WTC11 (cell line): ENCODE results near the gene HSD17B12. TPM values are rescaled to one million over a fixed set of nuclear protein-coding genes. Genes with fewer than 3 reads are reported as not detected.

Experiments
- ATAC-seq: fragments of 200-7000 bp; cut with Tn5 transposase; 2 replicates; pipeline ENCODE4 v1.10.0; 2021; ENCODE audit warnings: mild to moderate bottlenecking, moderate library complexity
- CTCF ChIA-PET: fragments of 300-600 bp; sonication (Branson Sonifier 250); formaldehyde crosslinking; loops from one replicate; lab custom pipeline; 2021; ENCODE audit warnings: antibody characterized with exemption; lab: Charles Lee
- POLR2A ChIA-PET: fragments of 350-600 bp; sonication (Branson Sonifier 250); formaldehyde crosslinking; loops from one replicate; lab custom pipeline; 2021; ENCODE audit warnings: antibody characterized with exemption; lab: Charles Lee
- DNase-seq: peaks from one replicate; pipeline ENCODE4 v3.0.0; 2021; ENCODE audit warnings: low spot score
- H3K27ac Mint-ChIP-seq: 2 replicates; pipeline ENCODE4 v1.8.0; 2021; ENCODE audit warnings: mixed read lengths
- H3K27me3 Mint-ChIP-seq: 2 replicates; pipeline ENCODE4 v1.8.0; 2021; ENCODE audit warnings: low read depth, mild to moderate bottlenecking, moderate library complexity, mixed read lengths
- H3K36me3 Mint-ChIP-seq: 2 replicates; pipeline ENCODE4 v1.8.0; 2021; ENCODE audit warnings: mixed read lengths
- H3K4me1 Mint-ChIP-seq: 2 replicates; pipeline ENCODE4 v1.8.0; 2022; ENCODE audit warnings: mixed read lengths
- H3K4me3 Mint-ChIP-seq: 2 replicates; pipeline ENCODE4 v1.8.0; 2021; ENCODE audit warnings: mild to moderate bottlenecking, moderate library complexity, mixed read lengths
- H3K9me3 Mint-ChIP-seq: 2 replicates; pipeline ENCODE4 v1.8.0; 2021; ENCODE audit warnings: mixed read lengths
- CTCF ChIP-seq: fragments of 200-600 bp; IDR thresholded peaks from 2 replicates; pipeline ENCODE4 v1.8.0; 2022; ENCODE audit warnings: antibody characterized with exemption
- E2F1 ChIP-seq: sonication (generic); formaldehyde crosslinking; IDR thresholded peaks from 2 replicates; pipeline ENCODE4 v1.8.0; 2022; ENCODE audit warnings: mild to moderate bottlenecking, missing genetic modification reagents
- ETV6 ChIP-seq: sonication (generic); formaldehyde crosslinking; IDR thresholded peaks from 2 replicates; pipeline ENCODE4 v1.8.1; 2022; ENCODE audit warnings: mild to moderate bottlenecking, missing genetic modification reagents
- FOXP4 ChIP-seq: sonication (generic); formaldehyde crosslinking; IDR thresholded peaks from 2 replicates; pipeline ENCODE4 v1.8.0; 2022; ENCODE audit warnings: mild to moderate bottlenecking, missing genetic modification reagents
- GRHL2 ChIP-seq: fragments of 250-450 bp; sonication (Bioruptor Pico); IDR thresholded peaks from 2 replicates; pipeline ENCODE4 v1.8.0; 2022; ENCODE audit warnings: mild to moderate bottlenecking, moderate library complexity; ENCODE audit not compliant: insufficient replicate concordance, severe bottlenecking
- GTF2I ChIP-seq: fragments of 250-450 bp; sonication (Bioruptor Pico); conservative IDR thresholded peaks from 2 replicates; pipeline ENCODE4 v1.4.0; 2021; ENCODE audit warnings: mild to moderate bottlenecking
- JAZF1 ChIP-seq: fragments of 250-450 bp; sonication (Bioruptor Pico); IDR thresholded peaks from 2 replicates; pipeline ENCODE4 v1.9.0; 2021; ENCODE audit warnings: moderate library complexity, mild to moderate bottlenecking, inconsistent platforms
- NR1H2 ChIP-seq: sonication (generic); formaldehyde crosslinking; IDR thresholded peaks from 2 replicates; pipeline ENCODE4 v1.9.0; 2021; ENCODE audit warnings: mild to moderate bottlenecking, moderate library complexity, missing genetic modification reagents
- TEAD4 ChIP-seq: sonication (generic); formaldehyde crosslinking; IDR thresholded peaks from 2 replicates; pipeline ENCODE4 v1.8.0; 2022; ENCODE audit warnings: mild to moderate bottlenecking, missing genetic modification reagents
- ZBTB21 ChIP-seq: sonication (generic); formaldehyde crosslinking; IDR thresholded peaks from 2 replicates; pipeline ENCODE4 v1.8.1; 2023; ENCODE audit warnings: mild to moderate bottlenecking, missing genetic modification reagents, borderline replicate concordance
- ZNF121 ChIP-seq: sonication (generic); formaldehyde crosslinking; IDR thresholded peaks from 2 replicates; pipeline ENCODE4 v1.8.0; 2023; ENCODE audit warnings: missing genetic modification reagents
- ZNF138 ChIP-seq: sonication (generic); formaldehyde crosslinking; conservative IDR thresholded peaks from 2 replicates; pipeline ENCODE4 v1.8.1; 2022; ENCODE audit warnings: mild to moderate bottlenecking, moderate library complexity, missing genetic modification reagents
- ZNF232 ChIP-seq: sonication (generic); formaldehyde crosslinking; IDR thresholded peaks from 2 replicates; pipeline ENCODE4 v1.8.0; 2022; ENCODE audit warnings: mild to moderate bottlenecking, missing genetic modification reagents
- ZNF317 ChIP-seq: sonication (generic); formaldehyde crosslinking; IDR thresholded peaks from 2 replicates; pipeline ENCODE4 v1.8.1; 2023; ENCODE audit warnings: low read depth, mild to moderate bottlenecking, moderate library complexity, missing genetic modification reagents, borderline replicate concordance
- ZNF396 ChIP-seq: fragments of 250-450 bp; sonication (Bioruptor Pico); IDR thresholded peaks from 2 replicates; pipeline ENCODE4 v1.8.0; 2021; ENCODE audit warnings: mild to moderate bottlenecking, moderate library complexity, borderline replicate concordance
- ZNF423 ChIP-seq: fragments of 250-450 bp; sonication (Bioruptor Pico); IDR thresholded peaks from 2 replicates; pipeline ENCODE4 v2.1.2; 2022; ENCODE audit warnings: mild to moderate bottlenecking, moderate library complexity
- ZNF425 ChIP-seq: fragments of 250-450 bp; sonication (Bioruptor Pico); conservative IDR thresholded peaks from 2 replicates; pipeline ENCODE4 v1.9.0; 2021; ENCODE audit warnings: mild to moderate bottlenecking
- ZNF671 ChIP-seq: fragments of 250-450 bp; sonication (Bioruptor Pico); IDR thresholded peaks from 2 replicates; pipeline ENCODE4 v1.8.0; 2021; ENCODE audit warnings: mild to moderate bottlenecking
- ZSCAN18 ChIP-seq: fragments of 250-450 bp; sonication (Bioruptor Pico); IDR thresholded peaks from 2 replicates; pipeline ENCODE4 v2.1.2; 2022; ENCODE audit warnings: mild to moderate bottlenecking, moderate library complexity
- total RNA-seq: library from RNA; stranded (reverse); gene quantifications from 3 replicates; pipeline ENCODE4 v1.2.3, GENCODE V29; 2021

The HSD17B12 gene
- total RNA-seq, 1 experiment from 2014 or later, result 149 TPM

GRCh38 chr11:43837879-43838278, 157.3 kb downstream of the HSD17B12 start (continued):
- TF ChIP-seq ZSCAN18 (CRISPR knock-in tag), result no peak

- CTCF ChIA-PET, result interaction anchor here (1.1 to 2.1 kb wide), 3 partner anchors 10 to 16 kb away, joined by 6 to 8 read pairs (median 6); no protein-coding TSS in a partner anchor
- peaks cover 11% of the 10 kb centered on the region for H3K4me1 Mint-ChIP-seq
- peaks cover 52% of the 10 kb centered on the region for H3K36me3 Mint-ChIP-seq
- H3K27ac Mint-ChIP-seq, result no peak overlapping the region
- POLR2A ChIA-PET, result no interaction called here
- peaks cover 4% of the 10 kb centered on the region for H3K9me3 Mint-ChIP-seq
- DNase-seq, result no peak
- no peak overlapping the region for H3K4me3 Mint-ChIP-seq
- TF ChIP-seq ETV6 (CRISPR knock-in tag) (peak; percentile 95), FOXP4 (no peak)
- ATAC-seq, result peak; percentile 50
- no peaks in the 10 kb centered on the region for H3K27me3 Mint-ChIP-seq
Measured at GRCh38 chr11:43842021-43842420, 161.5 kb downstream of the HSD17B12 start.

- Mint-ChIP-seq H3K36me3 (peaks cover 20% of the 10 kb centered on the region), H3K27me3 (no peaks in the 10 kb centered on the region), H3K9me3 (no peaks in the 10 kb centered on the region), H3K27ac (no peak overlapping the region), H3K4me3 (no peak overlapping the region), H3K4me1 (peaks cover 11% of the 10 kb centered on the region)
- TF ChIP-seq ZNF423, result no peak
- no peak for TF ChIP-seq ZNF232 (CRISPR knock-in tag)
- no peak for TF ChIP-seq GRHL2
- no peak for TF ChIP-seq ZNF396 (CRISPR knock-in tag)
- TF ChIP-seq FOXP4, result no peak
- TF ChIP-seq GTF2I, result no peak
- TF ChIP-seq ZNF138, result no peak
- no peak for TF ChIP-seq ZBTB21 (CRISPR knock-in tag)
- TF ChIP-seq JAZF1 (CRISPR knock-in tag), result no peak
- TF ChIP-seq NR1H2 (CRISPR knock-in tag), result no peak
- TF ChIP-seq ZNF317 (CRISPR knock-in tag), result no peak
- no peak for TF ChIP-seq TEAD4 (CRISPR knock-in tag)
- no peak for TF ChIP-seq ZNF671 (CRISPR knock-in tag)
- DNase-seq, result no peak
- ChIA-PET POLR2A (no interaction called here), CTCF (no interaction called here)
- no peak for ATAC-seq
Measured at GRCh38 chr11:43845816-43846215, 165.3 kb downstream of the HSD17B12 start.

- POLR2A ChIA-PET, result no interaction called here
- H3K9me3 Mint-ChIP-seq, result no peaks in the 10 kb centered on the region
- H3K27me3 Mint-ChIP-seq, result no peaks in the 10 kb centered on the region
Measured at GRCh38 chr11:43852057-43852636, 171.6 kb downstream of the HSD17B12 start.

More at GRCh38 chr11:43852057-43852636, 171.6 kb downstream of the HSD17B12 start:
- peaks cover 24% of the 10 kb centered on the region for H3K36me3 Mint-ChIP-seq
- peak; percentile 77 for DNase-seq
- CTCF ChIA-PET, result interaction anchor here (0.6 to 2.2 kb wide), 49 partner anchors 9 to 354 kb away, joined by 3 to 35 read pairs (median 4); partner anchors contain the start of gene HSD17B12
- no peaks in the 10 kb centered on the region for H3K4me1 Mint-ChIP-seq
- TF ChIP-seq CTCF, result peak; percentile 76
- no peak for TF ChIP-seq ZNF121
- TF ChIP-seq E2F1 (CRISPR knock-in tag), result no peak
- TF ChIP-seq ZNF425 (CRISPR knock-in tag), result no peak
- H3K27ac Mint-ChIP-seq, result no peak overlapping the region
- ATAC-seq, result peak; percentile 97
- H3K4me3 Mint-ChIP-seq, result no peak overlapping the region
